OCI-LY7 (cell line): ENCODE data around the gene C9orf50. TPM values are rescaled to one million over a fixed set of nuclear protein-coding genes. Genes with fewer than 3 reads are reported as not detected.
A peak's percentile ranks its signal among the peaks of the same experiment; 100 is the strongest.

Experiments
- BruUV-seq: library from RNA; stranded (reverse); fragments of 400-500 nt; replicated peaks from 2 replicates; lab custom pipeline; 2021; lab: Mats Ljungman, UMichigan
- CTCF ChIA-PET: fragments of 300-600 bp; sonication (Branson Sonifier 250); formaldehyde crosslinking; loops from one replicate; lab custom pipeline; 2022; ENCODE audit warnings: antibody characterized with exemption; ENCODE audit not compliant: unreplicated experiment; lab: Charles Lee
- POLR2A ChIA-PET: fragments of 300-600 bp; sonication (Branson Sonifier 250); formaldehyde crosslinking; loops from one replicate; lab custom pipeline; 2022; ENCODE audit warnings: antibody characterized with exemption; lab: Charles Lee
- DNase-seq: peaks from one replicate; pipeline ENCODE4 v3.0.0-alpha.2; 2015; ENCODE audit warnings: low spot score
- H2AFZ ChIP-seq: fragments of 200-600 bp; sonication (generic), shearing (Covaris generic); 2 replicates; pipeline ENCODE4 v1.6.1; 2014; ENCODE audit warnings: mild to moderate bottlenecking, antibody characterized with exemption, low read length, moderate library complexity
- H3K27ac ChIP-seq: fragments of 200-600 bp; sonication (generic); 2 replicates; pipeline ENCODE4 v1.5.1; 2014; ENCODE audit warnings: mixed run types, low read depth, mild to moderate bottlenecking, moderate library complexity, low read length, inconsistent platforms; ENCODE audit not compliant: poor library complexity, severe bottlenecking
- H3K36me3 ChIP-seq: fragments of 200-600 bp; sonication (generic); 2 replicates; pipeline ENCODE4 v1.6.1; 2014; ENCODE audit warnings: mild to moderate bottlenecking, antibody characterized with exemption, low read length, moderate library complexity, mixed read lengths; ENCODE audit not compliant: insufficient read depth
- H3K4me1 ChIP-seq: fragments of 200-600 bp; sonication (generic); 2 replicates; pipeline ENCODE4 v1.5.1; 2014; ENCODE audit warnings: mild to moderate bottlenecking, low read length; ENCODE audit not compliant: insufficient read depth, poor library complexity, severe bottlenecking
- H3K4me2 ChIP-seq: fragments of 200-600 bp; sonication (generic); 2 replicates; pipeline ENCODE4 v1.6.1; 2014; ENCODE audit warnings: mild to moderate bottlenecking, low read length
- H3K4me3 ChIP-seq: fragments of 200-600 bp; sonication (generic); 2 replicates; pipeline ENCODE4 v1.5.1; 2014; ENCODE audit warnings: mild to moderate bottlenecking, low read depth, low read length; ENCODE audit not compliant: poor library complexity, severe bottlenecking
- H3K79me2 ChIP-seq: fragments of 200-600 bp; sonication (generic); 2 replicates; pipeline ENCODE4 v1.6.1; 2016; ENCODE audit warnings: low read depth, mild to moderate bottlenecking, low read length, moderate library complexity, mixed read lengths; ENCODE audit not compliant: insufficient read depth
- H3K9me2 ChIP-seq: fragments of 200-600 bp; sonication (generic); 2 replicates; pipeline ENCODE4 v1.6.1; 2016; ENCODE audit warnings: mild to moderate bottlenecking, low read length, mixed read lengths; ENCODE audit not compliant: insufficient read depth
- H3K9me3 ChIP-seq: fragments of 200-600 bp; sonication (generic); 2 replicates; pipeline ENCODE4 v1.6.1; 2014; ENCODE audit warnings: mild to moderate bottlenecking, mixed run types, low read length, mixed read lengths
- H4K20me1 ChIP-seq: fragments of 200-600 bp; sonication (generic); 2 replicates; pipeline ENCODE4 v1.6.1; 2014; ENCODE audit warnings: mild to moderate bottlenecking, antibody characterized with exemption, low read length, moderate library complexity, mixed read lengths; ENCODE audit not compliant: insufficient read depth
- CTCF ChIP-seq: fragments of 200-600 bp; sonication (generic); conservative IDR thresholded peaks from 2 replicates; pipeline ENCODE4 v1.5.1; 2014; ENCODE audit warnings: mild to moderate bottlenecking, antibody characterized with exemption, low read length, moderate library complexity, mixed read lengths
- EZH2phosphoT487 ChIP-seq: fragments of 200-600 bp; sonication (generic); IDR thresholded peaks from 2 replicates; pipeline ENCODE4 v1.6.1; 2018; ENCODE audit warnings: low read depth, borderline replicate concordance, mild to moderate bottlenecking, mixed run types, antibody characterized with exemption, low read length, moderate library complexity, mixed read lengths
- intact Hi-C: fragments of 100-400 bp; cut with micrococcal nuclease; formaldehyde crosslinking; loops from one replicate; pipeline ENCODE4 v1.10.0; 2022; ENCODE audit not compliant: unreplicated experiment
- total RNA-seq, 2 experiments: library from RNA; depleted of rRNA in 1 of 2; stranded (reverse); fragments of >200 nt in 1 of 2; shearing (Covaris generic) in 1 of 2; gene quantifications; 2 replicates each; pipeline ENCODE4 v1.2.3, GENCODE V29; 2014 to 2022

C9orf50 gene
- total RNA-seq, 2 experiments from 2014 or later = not detected

- intact Hi-C loops = loop anchor here (1.0 to 2.0 kb wide), 2 partner anchors 433 to 479 kb away; no protein-coding TSS in a partner anchor
- Histone ChIP-seq H4K20me1 (no peaks in the 10 kb centered on the region), H3K36me3 (no peaks in the 10 kb centered on the region), H2AFZ (peak overlapping the region; percentile 77), H3K4me2 (peak overlapping the region; percentile 96), H3K9me2 (no peaks in the 10 kb centered on the region), H3K27ac (no peak overlapping the region), H3K9me3 (no peaks in the 10 kb centered on the region), H3K4me3 (no peak overlapping the region), H3K79me2 (no peaks in the 10 kb centered on the region), H3K4me1 (peaks cover 30% of the 10 kb centered on the region)
- no peak for TF ChIP-seq EZH2phosphoT487
- TF ChIP-seq CTCF = no peak
- ChIA-PET POLR2A (no interaction called here), CTCF (interaction anchor here (0.5 kb wide), 1 partner anchor 389 kb away, joined by 4 read pairs; no protein-coding TSS in a partner anchor)
- BruUV-seq = no TSS peak
- DNase-seq = peak; percentile 17
These were observed 11.3 kb downstream of the C9orf50 start for GRCh38 chr9:129609486-129610212.

- Histone ChIP-seq H3K4me3 (no peak overlapping the region), H3K4me2 (no peak overlapping the region), H3K79me2 (no peaks in the 10 kb centered on the region), H3K9me3 (no peaks in the 10 kb centered on the region), H3K9me2 (no peaks in the 10 kb centered on the region), H4K20me1 (no peaks in the 10 kb centered on the region), H2AFZ (no peak overlapping the region), H3K27ac (no peak overlapping the region), H3K36me3 (no peaks in the 10 kb centered on the region), H3K4me1 (peaks cover 33% of the 10 kb centered on the region)
- ChIA-PET CTCF (interaction anchor here (0.5 to 1.5 kb wide), 2 partner anchors 16 to 388 kb away, joined by 4 to 5 read pairs; no protein-coding TSS in a partner anchor), POLR2A (no interaction called here)
- intact Hi-C loops = no loop called here
- no peak for DNase-seq
- BruUV-seq = no TSS peak
- no peak for TF ChIP-seq CTCF
- no peak for TF ChIP-seq EZH2phosphoT487
These were observed 12.1 kb downstream of the C9orf50 start for GRCh38 chr9:129608561-129609481.
